Embryonic facial prominence (tissue), 1 donor: ENCODE results near the gene ADD1.

Source experiments
- DNase-seq: peaks from one replicate; pipeline ENCODE4 v3.0.0-alpha.2; 2016; ENCODE audit errors: extremely low spot score

Gene ADD1

DNA sequence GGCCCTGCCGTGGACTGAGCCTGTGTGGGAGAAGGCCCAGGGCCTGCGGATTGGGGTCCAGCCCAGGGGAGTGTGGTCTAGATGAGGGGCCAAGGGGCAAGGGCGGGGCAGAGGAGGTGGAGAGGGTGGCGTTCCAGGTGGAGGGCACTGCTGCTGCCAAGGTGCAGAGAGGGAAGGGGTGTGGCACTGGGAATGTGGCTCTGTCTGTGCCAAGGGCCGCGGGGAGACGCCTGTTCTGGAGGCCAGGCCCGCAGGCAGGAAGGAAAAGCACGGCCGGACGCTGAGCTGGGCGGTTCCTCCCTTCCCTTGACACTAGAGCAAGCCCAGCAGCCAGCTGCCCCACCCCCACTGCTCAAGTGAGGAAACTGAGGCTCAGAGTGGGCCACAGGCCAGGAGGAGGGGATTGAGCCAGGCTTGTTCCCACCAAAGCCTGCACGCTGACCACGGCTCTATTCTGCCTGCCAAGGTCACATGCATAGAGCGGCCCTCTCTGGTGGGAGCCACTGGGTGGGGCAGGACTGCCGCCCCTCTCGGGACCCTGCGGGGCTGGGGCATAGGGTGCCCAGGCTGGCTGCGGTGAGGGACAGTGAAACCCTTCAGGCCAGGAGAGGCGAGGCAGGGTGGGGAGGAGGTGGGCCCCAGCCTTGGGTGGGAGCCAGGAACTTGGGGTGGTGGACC, 37.8 kb upstream of the ADD1 start:
- no peak for DNase-seq

DNA sequence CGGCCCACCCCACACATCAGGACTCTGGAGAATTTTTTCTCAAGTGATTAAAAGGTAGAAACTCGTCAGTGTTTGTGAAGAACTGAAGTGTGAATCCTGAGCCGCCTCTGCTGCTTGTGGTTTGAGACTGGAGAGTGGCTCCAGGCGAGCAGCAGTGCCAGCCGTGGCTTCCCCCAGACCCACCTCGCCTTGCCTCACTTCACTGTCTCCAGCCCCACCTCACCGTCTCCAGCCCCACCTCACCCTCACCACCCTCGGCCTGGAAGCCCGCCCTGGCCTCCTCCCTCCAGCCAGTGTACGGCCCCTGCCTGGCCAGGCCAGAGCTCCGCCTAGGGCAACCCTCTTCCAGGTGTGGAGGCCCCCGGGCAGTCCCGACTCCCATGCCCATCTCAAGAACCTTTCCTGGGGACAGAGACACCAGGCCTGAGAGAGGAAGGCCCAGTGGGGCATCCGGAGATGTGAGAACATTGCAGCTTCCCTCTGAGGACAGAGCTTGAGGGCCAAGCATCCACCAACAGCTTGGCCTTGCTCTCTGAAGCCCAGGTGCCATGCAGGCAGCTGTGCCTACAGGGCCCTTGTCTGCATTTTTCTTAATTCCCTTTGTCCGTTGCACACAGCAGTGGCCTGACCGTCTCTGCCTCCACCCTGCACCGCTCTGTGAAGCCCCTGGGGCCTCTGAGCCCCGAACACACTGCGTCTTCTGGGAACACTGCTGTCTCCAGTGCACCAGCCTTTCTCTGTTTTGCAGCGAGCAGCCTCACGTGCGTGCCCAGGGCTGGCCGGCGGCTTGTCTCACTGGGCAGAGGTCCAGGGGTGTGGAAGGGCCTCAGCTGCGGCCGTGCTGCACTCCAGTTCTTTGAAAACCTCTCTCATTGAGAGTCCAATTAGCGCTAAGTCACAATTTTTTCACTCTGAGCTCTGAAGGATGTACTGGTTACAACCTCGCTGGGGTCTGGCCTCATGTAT, 37.0 kb upstream of the ADD1 start:
- no peak for DNase-seq

DNA sequence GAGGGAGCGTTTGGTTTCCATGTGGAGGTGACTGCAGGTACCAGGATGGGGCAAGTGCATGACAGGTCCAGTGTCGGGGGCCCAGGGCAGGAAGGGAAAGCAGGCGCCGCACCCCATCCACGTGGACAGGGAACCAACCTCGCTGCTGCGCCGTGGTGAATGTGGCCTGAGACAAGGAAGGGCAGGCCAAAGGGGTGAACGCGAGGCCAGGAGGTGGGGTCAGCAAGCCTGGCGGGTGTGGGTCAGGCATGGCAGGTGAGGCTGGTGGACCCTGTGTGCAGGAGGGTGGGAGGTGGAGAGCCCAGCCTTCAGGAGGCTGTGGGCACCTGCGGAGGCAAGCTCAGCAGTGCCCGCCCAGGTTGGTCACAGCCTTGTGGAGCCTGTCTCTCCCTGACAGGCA, 36.1 kb upstream of the ADD1 start:
- DNase-seq, result no peak

DNA sequence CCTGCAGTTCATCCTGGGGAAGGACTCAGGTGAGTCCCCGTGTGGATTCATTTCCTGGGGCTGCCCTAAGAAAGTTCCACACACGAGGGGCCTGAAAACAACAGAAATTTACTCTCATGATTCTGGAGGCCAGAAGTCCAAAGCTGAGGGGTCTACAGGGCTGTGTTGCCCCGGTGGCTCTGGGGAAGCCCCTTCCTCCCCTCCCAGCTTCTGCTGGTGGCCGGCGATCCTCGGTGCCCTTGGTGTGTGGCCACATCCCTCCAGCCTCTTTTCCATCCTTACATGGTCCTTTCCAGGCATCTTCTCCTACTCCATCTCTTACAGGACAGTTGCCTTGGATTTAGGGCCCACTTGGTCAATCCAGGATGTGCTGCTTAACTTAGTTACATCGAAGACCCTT, 35.6 kb upstream of the ADD1 start:
- DNase-seq, result no peak

DNA sequence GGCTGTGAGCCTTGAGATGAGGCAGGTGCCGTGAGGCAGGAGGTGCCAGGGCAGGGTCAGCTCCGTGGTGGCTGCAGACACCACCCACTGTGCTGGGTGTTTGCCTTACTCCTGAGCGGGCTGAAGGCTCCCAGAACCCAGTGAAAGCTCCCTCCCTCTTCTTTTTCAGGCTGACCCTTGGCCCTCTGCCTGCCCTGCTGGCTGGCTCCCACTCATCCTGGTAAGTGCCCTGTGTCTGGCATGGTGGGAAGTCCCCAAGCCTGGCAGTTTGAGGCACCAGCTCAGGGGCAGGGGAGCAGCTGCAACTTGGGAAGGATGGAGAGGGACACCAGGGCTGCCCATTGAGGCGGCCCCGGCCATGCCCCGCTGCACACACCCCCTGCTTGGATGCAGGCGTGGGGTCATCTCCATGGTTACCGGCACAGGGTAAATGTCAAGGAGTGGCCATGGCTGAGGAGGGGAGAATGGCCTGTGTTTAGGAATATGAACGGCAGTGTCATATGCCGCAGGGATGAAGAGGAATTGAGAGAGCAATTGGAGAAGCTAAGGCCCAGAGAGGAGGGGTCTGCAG, 33.9 kb upstream of the ADD1 start:
- DNase-seq, result no peak

DNA sequence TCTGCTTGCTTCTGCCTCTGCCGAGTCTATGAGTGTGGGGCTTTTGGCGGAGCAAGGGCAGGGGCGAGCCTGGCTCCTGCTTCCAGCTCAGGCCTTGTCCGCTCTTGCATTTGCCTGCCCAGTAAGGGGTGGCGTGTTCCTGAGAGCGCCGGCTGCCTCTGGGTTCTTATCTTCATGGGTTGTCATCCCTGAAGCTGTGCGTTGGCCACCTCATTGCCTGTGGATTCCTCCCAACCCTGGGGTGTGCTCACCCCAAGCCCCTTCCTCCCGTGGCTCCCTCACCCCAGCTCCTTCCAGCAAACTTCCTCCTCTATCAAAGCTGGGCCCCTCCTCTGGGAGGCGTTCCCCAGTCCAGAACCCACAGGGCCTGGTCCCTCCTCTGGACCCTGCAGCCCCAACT, 33.3 kb upstream of the ADD1 start:
- DNase-seq, result no peak

DNA sequence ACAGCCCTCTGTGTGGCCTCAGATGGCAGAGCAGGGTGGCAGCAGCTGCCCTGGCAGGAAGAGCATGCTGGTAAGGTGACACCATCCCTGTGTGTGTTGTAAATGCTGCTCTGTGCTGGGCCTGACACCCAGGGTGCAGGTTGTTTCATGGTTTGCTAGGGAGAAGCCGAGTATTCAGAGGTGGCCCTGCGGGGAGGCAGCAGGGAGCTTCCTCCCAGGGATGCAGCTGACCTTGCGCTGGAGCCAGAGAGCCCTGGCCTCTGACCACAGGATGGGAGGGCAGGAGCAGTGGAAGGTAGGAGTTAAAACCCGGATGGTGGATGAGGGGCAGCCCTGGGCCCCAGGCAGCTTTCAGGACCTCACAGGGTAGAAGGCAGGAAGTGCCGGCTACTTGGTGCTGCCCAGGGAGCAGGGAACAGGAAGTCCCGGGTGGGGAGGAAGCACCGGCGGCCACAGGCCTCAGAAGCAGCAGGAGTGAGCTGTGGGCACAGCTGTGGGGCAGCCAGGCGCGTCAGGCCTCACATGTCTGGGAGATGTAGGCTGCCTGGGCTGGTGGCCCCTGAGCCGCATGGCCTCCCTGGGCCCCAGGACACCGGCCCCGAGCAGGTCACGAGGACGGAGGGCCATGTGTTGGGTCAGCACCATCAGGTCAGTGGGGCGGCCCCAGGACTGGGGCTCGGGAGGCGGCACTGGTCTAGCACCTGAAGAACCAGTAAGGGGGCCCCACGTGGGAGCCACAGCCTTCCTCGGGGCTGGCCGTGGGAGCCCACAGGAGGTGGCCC, 31.6 kb upstream of the ADD1 start:
- no peak for DNase-seq

DNA sequence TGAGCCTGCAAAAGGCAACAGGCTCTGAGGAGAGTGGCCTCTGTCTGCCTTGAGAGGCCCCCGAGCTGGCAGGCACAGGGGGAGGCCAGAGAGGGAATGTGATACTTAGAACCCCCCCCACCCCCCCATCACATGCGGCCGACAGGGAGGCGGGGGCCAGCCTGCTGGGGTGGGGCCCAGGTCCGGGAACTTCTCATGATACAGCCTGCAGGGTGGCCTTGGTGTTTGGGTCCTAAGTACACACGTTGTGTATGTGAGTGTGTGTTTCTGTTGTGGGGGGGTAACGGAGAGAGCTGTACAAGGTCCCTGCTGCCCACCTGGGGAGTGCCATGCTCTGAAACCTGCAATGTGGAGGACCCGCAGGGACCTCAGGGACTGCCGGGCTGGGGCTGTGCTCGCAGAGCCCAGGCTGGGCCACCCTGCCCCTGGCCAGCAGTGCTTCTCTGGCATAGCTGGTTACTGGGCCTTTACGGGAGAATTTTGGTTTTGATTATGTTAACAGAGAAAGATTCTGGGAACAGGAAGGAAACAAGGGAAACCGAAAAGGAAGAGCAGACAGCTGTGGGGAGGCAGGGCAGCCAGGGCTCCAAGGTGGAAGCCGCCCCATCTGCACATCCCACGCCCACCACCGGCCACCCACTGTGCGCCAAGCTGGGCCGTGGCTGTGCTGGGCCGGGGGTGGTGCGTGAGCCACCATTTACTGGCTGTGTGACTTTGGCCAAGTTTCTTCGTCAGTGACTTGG, 30.9 kb upstream of the ADD1 start:
- DNase-seq, result no peak

DNA sequence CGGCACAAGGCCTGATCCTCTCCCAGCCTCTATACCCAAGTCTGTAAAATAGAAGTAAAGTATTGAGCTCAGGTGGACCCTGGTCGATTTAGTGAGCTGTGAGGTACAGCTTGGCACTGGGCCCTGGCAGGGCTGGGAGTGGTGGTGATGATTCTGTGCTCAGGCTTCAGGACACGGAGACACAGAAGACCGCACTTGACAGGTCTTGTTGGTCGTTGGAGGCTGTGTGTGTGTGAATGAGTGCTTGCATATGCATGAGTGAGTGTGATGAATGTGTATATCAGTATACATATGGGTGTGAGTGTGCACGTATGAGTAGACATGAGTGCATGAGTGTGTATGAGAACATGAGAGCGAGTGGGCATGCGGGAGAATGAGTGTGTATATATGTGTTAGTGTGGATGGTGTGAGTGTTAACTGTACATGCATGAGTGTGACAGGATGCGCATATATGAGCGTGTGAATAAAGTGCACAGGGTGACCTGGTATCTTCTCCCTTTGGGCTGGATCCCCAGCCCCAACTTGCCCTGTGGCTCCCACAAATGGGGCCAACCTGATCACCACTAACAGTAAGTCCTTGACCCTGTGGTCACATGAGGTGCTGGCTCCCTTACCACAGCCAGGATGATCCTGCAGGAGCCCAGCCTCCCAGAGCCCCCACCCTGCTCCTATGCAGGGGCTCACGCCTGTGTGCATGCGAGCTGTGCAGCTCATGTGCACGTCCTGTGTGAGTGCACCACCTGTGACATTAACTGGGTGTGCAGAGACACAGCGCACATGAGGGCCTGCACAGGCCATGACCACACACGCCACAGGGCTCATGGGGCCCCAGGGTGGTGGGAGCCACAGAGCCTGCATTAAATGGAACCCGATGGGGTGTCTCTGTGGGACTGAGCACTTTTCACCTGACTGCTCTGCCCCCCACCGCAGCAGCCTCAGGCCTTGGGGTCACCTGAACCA, 29.9 kb upstream of the ADD1 start:
- DNase-seq, result no peak

DNA sequence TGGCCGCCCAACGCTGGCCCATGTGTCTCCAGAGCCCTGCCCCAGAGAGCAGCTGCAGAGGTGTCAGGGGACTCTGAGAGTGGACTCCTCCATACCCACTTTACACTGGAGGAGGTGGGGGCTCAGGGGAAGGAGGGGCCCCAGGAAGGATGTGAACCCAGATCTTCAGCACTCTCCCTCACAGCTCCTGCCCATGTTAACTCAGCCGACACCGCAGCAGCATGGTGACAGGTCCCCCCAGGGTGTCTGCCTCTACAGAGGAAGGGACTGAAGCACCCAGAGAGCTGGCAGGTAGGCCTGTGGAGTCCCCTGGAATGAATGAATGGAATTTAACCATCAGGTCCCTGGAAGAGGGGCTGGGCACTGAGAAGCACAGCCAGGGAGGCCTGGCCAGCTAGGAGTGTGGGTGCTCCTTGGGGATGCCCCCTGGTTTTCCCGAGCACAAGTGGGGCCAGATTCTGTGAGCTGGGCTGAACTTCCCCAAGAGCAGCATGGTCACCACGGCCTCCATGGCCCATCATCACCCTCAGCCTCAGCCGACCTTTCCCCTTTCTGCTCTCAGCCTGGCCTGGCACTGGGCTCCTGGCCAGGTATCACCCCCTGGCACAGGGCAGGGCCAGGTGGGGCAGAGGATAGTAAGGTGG, 28.9 kb upstream of the ADD1 start:
- DNase-seq, result no peak

DNA sequence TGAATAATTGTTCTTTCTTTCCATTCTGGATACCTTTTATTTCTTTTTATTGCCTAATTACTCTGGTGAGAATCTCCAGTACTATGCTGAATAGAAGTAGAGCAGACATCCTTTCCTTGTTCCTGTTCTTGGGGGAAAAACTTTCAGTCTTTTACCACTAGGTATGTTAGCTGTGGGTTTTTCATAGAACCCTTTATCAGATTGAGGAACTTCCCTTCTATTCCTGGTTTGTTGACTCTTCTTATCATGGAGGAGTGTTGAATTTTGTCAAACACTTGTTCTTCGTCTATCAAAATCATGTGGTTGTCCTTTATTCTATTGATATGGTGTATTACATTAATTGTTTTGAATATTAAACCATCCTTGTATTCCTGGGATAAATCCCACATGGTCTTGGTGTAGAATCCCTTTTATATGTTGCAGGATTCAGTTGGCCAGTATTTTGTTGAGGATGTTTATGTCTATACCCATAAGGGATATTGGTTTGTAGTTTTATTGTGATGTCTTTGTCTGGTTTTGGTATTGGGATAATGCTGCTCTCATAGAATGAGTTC, 27.2 kb upstream of the ADD1 start:
- no peak for DNase-seq

DNA sequence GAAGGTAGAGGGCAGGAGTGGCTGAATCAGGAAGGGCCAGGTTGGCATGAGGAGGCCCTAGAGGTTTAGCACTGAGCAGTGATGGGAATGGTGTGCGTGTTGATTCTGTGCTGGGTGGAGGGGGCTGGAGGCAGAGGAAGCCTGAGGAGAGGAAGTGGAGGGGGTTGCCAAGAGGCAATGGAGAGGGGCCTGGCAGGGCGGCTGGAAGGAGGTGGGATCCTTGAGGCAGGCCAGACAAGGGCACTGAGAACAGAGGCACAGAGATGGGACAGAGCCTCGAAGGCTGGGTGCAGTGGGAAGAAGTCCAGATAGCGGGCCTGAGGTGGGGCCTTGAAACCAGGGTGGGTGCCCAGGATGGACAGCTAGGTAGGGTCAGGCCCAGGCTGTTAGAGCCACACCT, 26.5 kb upstream of the ADD1 start:
- no peak for DNase-seq

DNA sequence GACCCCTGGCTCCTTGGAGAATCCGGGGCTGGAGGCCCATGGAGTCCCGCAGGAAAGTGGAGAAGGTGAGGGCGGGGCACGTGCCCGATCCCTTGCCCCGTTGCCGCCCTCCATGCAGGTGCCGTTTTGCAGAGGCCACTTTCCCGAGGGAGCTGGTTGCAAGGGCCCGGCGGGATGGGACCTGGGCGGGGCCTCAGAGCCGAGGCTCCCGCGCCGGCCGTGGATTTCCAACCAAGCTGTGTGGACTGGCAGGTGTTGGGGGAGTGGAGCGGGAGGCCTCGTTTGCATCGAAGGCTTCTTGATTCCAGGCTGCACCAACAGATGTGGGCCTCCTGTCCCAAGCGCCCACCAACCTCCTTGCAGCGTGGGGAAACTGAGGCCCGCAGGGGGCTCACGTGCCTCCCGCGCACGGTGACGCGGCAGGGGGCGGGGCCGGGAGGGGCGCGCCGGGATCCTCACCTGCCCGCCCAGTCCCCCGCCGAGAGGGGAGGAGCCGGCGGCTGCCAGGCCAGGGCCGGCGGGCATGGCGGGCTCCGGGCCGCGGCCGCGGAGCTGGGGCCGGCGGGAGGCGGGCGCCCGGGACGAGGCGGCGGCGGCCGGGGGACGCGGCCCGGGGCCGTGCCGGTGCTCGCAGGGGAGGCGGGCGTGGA, 25.8 kb upstream of the ADD1 start:
- no peak for DNase-seq

DNA sequence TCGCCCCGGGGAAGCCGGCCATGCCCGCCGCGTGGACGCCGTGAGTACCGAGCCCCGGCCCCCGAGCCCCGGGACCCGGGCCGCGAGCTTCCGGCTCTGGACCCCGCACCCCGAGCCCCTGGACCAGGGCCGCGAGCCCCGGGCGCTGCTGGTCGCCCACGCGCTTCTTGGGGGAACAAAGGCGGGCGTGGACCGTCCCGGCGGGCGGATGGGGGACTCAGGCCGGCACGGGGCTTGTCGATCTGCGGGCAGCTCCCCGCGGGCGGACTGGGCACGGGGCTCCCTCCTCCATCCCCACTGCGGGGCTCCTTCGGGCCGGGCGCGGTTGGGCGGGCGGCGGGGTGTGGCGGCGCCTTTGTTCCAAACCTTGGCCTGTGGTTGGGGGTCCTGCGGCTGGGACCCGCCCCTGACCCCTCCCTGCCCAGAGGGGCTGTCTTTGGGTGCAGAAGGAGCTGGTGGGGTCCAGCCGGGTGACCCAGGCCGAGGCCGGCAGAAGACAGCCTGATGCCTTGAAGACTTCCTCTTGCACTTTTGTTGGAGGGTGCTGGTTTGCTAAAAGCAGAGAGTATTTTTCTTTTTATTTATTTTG, 25.2 kb upstream of the ADD1 start:
- DNase-seq, result no peak

DNA sequence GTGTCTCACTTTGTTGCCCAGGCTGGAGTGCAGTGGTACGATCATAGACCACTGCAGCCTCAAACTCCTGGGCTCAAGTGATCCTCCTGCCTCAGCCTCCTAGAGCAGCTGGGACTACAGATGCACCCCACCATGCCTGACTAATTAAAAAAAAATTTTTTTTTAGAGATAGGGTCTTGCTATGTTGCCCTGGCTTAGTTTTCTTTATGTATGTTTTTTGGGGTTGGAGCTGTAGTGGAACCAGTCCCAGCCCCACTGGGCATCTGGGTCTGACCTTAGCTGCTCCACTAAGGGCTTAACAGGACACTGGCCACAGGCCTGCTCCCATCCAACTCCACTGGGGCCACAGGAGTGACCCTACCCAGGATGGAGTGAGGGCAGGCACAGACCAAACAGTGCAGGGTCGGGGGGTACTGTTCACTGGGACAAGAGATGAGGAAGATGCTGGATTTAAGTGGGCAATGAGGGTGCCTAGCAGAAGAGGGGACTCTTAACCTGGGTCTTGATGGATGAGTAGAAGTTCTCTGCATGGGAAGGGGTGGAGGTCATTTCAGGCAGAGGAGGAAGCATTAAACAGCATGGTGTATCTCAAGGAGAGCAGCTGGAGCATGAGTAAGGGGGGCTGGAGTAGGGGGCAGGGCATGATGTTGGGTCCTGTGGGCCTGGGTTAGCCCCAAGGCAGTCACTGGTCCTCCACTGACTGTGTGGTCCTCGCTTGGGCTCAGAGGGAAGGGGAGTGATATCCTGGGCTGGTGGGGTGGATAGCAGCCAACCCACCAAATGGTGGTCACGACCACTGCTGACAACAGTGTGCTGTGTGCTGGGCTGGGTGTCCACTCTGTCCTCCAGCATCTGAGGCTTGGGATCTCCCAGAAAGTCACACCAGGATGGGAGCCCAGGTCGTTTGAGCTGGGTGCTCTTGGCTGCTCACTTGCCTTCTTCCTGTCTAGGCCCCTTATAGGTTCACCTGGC, 24.1 kb upstream of the ADD1 start:
- DNase-seq, result no peak

DNA sequence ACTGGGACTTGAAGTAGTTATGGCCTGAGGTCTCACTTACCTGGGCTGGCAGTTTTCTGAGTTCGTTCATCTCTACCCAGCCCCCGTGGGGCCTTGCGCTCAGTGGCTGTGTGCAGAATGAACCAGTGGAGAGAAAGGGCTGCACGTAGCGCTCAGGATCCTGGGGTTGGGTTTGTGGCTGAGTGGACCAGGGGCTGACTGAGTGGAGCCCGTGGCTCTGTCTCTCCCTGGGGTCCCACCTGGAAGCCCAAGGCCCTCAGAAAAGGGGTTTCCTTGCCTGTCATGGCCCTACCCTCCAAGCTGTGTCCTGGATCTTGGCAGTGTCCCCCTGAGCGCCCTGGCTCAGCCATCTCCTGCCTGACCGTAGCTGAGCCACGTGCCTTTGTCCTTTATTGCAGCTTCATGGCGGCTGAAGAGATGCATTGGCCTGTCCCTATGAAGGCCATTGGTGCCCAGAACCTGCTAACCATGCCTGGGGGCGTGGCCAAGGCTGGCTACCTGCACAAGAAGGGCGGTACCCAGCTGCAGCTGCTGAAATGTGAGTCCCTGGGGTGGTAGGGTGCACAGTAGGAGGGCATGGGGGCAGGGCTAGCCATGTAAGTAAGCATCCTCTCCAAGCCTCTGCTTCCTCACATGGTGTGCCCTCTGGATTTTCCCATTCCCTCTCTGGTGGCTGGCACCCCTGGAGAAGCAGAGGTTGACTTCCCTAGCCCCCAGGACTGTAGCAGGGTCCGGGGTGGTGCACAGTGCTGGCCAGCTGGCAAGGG, 23.2 kb upstream of the ADD1 start:
- no peak for DNase-seq
